GM19438 (cell line): ENCODE data around the gene EFEMP1.

Experiments
- ATAC-seq: cut with Tn5 transposase; IDR thresholded peaks from one replicate; pipeline ENCODE4 v1.9.1; 2021; ENCODE audit warnings: low read depth; ENCODE audit not compliant: unreplicated experiment

Gene EFEMP1, protein sequence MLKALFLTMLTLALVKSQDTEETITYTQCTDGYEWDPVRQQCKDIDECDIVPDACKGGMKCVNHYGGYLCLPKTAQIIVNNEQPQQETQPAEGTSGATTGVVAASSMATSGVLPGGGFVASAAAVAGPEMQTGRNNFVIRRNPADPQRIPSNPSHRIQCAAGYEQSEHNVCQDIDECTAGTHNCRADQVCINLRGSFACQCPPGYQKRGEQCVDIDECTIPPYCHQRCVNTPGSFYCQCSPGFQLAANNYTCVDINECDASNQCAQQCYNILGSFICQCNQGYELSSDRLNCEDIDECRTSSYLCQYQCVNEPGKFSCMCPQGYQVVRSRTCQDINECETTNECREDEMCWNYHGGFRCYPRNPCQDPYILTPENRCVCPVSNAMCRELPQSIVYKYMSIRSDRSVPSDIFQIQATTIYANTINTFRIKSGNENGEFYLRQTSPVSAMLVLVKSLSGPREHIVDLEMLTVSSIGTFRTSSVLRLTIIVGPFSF

DNA sequence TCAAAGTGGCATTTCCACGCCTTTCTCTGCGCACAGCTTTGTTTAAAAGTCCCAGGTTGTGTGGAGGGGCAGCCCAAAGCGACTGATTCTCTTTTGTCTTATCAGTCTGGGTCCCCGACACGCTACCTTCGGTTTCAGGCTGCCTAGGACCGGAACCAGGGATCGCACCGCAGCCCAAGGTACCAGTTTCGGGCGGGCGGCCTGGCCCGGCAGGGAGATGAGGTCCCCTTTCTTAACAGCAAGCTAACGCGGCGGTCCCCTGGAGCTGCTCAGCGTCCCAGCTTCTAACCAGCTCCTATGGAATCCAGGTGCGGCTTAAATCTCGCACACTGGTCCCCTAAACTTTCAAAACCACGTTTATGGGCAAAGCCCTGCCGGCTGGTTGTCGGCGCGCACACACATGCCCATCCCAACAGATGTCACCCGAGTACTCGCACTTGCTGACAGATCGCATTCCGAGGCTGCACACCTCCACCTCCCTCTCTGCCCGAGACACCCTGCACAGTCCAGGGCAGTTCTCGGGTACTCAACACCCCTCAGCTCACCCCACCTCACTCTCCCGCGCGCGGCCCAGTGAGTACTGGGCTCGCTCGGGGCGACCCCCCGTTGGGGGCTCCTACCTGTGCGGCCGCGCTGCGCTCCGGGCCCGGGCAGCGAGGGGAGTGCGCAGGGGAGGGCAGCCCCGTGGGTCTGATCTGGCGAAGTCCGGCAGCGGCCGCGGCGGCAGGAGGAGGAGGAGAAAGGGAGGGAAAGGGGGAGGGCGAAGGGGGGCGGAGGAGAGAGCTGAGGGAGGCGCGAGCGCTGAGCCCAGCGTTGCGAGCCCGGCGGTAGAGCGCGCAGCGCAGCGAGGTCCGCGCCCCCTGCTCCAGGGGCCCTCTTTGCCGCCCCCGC is at the start of gene EFEMP1:
EFEMP1 (minus strand) TSS at position 692 of the 891 bp plus-strand sequence. CDS start 1,342 bp downstream, outside the sequence.
- peak; percentile 51 for ATAC-seq

DNA sequence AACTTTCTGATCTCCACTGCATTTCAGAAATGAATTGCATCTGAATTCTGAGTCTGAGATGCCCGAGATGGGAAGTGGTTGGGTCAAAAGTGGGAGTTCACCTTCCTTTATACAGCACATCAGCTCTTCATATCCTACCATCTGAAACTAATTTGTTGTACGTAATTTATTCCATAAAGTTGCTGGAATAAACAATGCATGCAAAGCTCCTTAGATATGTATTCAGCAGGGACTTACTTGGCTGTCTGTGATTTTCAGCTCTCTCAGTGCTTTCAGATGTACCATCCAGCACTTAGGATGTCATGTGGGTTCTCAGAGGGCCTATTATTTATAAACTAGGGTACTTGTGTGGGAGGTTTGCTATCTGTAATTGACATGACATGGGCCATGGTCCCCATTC is 46.9 kb upstream of the EFEMP1 start:
- no peak for ATAC-seq

DNA sequence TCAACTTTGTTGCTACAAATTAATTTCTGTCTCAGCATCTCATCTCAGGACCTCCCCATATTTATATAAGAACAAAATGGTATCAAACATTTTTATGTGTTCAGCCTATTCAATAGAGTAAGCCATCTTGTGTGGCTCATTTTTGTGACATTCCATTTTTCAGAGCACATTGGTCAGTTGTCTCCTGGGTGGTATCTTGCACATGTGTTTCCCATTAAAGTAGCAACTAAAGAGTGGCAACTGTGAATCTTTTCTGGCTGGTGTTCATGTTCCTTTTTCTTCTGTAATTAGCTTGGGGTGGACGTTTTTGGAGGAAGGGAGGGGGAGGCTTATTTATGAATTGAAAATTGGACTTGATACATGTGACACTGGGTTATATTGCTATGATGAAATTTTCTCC is 45.4 kb upstream of the EFEMP1 start:
- ATAC-seq, result no peak

DNA sequence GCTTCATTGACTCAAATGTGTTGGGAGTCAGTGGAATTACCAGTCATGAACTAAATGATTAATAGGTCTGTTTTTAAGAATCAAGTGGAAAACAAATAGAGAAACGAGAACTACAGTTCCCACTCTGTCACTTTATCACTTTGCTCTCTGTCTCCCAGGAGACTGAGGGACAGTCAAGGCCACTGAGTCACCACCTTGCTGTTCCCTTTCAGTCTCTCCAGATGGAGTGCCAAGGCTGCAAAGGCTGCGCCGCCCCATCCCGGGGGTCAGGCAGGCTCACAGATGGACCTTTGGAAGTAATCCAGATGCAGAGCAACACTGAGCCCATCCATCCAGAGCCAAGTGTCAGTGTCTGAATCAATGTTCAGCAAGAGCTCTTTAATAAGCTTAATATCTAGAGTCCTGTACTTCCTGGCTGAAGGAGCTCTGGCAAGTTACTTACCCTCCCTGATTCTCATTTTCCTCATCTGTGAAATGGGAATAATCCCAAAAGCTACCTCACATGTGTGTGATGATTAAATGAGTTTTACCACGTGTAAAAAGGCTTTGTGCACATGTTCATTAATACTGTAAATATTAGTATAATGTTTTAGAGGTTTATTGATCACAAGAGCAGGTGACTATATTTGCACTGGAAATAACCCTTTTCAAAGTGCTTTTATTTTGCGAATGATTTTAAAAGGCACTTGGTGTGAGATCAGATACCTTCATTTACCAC is 43.0 kb upstream of the EFEMP1 start:
- no peak for ATAC-seq

DNA sequence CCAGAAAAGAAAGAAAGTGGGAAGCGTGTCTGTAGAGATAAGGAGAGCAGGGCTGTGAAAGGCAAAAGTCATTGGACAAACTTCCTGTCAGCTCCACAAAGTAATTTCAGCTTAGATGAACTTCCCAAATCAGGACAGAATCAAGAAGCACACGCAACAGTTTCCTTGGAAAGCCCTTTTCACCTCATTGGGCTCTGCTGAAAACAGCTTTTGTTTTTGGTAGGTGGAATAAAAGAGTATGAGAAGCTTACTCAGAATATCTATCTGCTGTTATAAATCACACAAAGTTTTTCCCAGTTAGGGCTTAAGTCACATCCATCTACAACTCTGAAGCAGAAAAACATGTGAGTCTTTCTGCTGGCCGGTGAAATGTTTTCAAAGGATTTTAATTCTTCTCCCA is 42.4 kb upstream of the EFEMP1 start:
- ATAC-seq, result no peak

DNA sequence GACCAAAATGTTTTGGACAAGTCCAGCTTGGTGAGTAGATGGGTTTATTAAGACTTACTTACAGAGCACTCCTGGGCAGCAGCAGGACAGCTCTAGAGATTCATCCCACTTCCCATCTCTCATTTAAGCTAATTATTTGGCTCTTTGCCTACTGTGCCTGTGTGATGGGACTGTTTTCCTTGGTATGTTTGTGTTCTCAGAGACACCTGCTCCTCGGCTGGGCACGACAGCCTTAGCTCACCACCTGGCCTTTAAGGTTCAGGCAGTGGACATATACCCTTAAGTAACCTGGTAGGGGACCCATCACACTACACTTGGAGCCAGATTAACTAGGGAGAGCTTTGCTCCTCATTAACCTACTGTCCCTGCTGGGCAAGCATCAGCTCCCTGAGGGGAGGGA is 41.7 kb upstream of the EFEMP1 start:
- no peak for ATAC-seq

DNA sequence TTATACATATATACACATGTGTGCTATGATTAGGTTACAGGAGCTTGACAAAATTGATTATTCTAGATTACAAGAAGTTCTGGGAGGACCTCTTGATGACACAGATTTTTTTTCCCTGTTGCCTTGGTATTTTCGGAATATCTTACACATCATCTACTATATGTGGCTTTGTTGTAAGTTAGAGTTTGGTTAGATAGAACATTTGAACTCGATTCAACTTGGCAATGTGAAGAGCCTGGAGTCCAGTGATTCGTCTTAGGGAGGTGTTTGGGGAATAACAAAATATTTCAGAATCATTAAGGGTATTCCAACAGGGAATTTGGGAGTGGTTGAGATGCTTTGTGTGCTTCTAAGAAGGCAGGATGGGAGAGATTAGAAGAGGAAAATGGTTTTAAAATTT is 39.3 kb upstream of the EFEMP1 start:
- no peak for ATAC-seq

DNA sequence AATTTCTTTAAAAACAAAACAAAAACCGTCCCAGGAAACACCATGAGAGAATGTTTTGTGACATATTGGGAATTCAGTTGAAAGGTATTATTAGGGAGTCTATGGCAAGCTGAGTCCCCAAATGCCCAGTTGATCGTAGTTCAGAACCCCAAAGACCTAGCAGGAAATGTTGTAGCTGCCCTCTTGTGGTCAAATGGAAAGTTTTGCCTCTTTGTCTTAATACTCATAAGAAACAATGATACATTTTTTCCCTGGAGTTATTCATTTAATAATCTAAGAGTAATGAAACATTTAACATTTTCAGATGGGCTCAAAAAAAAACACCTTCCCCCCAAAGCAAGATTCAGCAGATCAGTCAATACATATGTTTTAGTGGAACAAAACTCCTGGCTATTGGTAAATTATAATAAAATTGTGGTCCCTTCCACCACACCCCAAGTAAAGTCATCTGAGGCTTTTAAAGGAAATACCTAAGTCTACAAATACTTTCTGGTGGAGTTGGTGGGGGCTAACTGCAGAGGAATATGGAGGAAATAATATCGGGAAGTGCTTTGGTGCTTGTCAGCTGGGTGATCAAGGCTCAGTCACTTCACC is 37.8 kb upstream of the EFEMP1 start:
- no peak for ATAC-seq

DNA sequence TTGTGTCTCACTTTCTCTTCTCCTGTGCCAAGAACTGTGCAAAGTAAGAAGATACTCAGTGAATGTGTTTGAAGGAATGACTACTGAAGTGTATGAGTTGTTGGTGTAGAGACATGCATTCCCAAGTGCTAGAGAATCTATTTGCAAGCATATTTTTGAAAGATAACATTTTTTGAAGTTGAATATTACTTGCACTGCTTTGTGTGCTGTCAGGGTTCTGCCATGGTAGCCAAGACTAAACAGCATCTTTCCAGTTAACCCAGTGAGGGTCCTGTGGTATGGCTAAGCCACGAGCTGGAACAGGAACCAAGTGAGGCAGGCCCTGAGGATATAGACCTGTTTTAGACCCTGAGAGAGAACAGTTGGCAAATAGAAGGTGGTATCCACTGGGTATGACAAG is 35.2 kb upstream of the EFEMP1 start:
- no peak for ATAC-seq

DNA sequence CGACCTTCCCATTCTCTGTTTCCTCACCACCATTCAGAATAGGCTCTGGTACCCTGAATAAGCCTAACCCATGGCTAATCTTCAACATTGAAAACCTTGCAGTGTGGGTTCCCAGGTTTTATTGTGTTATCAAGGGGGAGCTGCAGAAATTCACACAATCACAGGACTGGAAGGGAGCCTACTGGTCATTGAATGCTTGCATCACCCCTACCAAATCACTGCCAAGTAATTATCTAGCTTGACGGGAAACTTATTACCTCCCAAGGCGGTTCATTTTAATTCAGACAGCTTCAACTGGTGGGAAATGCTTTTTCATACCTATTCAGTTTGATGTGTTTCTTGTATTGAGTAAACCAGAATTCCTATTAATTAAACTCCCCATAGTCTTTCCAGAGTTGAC is 33.6 kb upstream of the EFEMP1 start:
- ATAC-seq, result no peak

DNA sequence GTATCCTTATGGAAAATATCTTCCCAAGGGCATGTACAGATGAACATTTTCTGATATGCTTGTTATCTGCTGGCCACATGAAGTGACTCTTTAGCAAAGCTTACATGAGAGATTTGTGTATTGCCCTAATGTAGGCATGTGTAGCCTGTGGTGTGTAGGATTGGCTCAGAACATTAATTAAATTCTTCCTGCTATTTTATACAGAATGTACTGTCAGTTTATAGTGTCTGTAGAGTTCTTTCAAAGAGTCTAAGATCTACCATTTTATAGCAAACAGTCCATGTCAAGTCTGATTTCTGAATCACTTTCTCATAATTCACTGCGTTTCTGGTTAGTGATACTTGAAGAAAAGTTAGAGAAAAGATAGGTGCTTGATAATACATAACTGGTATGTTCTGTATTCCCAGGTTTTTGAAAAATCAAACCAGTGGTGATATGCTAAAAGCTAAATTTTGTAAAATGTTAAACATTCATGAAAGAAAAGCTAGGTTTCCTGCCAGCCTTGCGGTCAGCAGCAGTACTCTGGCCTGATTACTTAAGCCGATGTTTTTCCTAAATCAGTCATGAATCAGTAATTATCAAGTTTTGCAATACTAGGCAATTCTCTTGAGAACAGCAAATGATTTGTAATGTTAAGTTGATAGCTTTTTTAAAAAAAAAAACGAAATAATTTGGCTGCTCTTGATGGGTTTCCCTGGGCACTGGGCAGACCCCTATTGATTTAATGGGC is 30.9 kb upstream of the EFEMP1 start:
- ATAC-seq, result no peak

DNA sequence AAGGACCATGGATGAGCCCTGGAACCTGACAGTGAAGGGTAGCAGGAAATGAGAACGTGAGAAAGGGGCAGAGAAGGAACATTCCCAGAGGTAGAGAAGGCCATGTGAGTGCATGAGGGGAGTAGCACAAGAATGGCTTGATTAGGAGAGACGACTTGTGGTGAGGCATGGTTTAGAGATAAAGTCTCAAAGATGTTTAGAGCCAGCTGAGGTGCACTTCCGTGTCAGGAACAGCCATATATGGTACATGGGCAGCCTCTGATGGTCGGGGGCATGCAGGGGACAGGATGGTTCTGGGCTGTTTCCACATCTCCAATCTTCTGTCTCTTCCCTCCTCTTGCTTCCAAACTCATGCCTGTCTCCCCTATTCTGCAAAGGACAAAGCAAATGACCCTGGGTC is 28.8 kb upstream of the EFEMP1 start:
- ATAC-seq, result no peak

DNA sequence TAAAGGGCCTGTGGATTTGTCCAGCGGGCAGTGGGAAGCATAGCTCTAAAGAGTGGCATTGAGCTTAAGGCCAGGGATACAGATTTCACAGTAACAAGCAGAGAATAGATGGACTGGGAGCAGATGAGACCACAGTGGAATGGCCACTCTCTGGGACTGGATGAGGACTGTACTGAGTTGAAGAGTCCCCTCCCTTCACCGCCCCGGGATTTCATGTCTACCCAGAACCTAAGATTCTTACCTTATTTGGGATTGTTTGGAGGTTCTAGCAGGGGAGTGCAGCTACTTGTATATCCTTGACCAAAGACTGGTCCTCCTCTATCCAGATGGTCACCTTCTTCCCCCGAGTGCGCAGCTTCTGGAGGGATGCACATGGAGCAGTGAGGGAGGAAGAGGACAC is 28.0 kb upstream of the EFEMP1 start:
- ATAC-seq, result no peak

DNA sequence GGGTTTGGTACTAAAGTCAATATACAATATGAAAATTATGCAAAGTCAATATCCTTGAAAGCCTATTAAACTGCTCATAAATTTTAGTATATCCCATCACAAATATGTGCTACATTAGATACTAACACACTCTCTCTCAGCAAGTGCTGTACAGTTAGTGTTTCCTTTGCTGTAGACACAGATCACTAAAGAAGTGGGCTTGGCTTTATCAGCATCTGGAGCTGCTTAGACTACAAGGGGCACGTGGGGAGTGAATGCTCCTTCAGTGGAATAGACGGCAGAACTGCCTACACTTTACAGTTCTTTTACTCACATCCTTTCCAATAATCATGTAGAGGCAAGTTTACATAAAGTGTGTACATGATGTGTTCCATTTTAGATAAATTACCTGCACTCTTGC is 26.0 kb upstream of the EFEMP1 start:
- ATAC-seq, result no peak

DNA sequence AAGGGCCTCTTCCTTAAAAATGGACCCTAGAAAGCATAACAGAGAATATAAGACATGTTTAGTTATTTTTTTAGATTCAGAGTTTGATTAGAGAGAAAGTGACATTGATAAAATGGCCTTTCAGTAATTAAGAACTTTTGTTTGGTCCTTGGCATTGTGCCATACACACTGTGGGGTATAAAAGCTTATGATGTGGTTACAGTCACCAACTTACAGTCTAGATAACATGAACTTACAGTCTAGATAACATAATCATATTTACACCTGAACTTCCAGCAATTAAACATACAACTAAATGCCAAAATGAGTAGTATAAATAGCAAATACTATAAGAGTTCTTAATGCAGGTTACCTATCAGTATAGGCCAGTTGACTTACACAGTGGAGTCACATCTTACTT is 25.6 kb upstream of the EFEMP1 start:
- ATAC-seq, result no peak

DNA sequence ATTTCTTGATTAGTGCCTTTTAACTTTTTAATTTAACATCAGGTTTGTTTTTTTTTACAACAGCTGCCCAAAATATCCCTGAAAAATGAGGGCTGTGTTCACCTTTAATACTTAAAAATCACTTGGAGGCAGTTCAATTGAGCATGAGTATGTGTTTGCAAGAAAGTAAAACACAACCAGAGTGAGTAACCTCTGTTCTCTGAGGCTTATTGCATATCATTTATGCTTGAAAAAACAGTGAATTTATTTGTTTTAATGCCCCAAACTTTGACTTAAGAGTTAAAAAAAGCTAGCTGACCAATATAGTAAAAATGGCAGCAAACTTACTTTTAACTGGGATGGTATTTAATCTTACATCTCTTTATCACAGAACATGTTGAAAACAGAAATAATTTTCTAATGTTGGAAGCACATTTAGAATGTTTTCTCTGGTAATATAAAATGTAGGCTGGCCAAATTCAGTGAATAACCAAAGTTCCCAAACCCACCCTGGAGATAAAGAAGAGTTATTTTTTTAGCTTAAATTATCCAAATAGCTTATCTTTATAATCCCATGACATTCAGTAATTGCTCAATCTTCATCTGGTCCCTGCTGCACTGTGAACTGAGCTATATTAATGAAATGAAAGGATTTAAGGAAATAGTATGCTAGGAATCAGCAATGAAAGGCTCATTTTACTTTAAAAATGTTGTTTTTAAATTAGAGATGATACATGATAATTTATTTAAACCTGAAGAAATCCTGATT is 24.8 kb upstream of the EFEMP1 start:
- no peak for ATAC-seq

DNA sequence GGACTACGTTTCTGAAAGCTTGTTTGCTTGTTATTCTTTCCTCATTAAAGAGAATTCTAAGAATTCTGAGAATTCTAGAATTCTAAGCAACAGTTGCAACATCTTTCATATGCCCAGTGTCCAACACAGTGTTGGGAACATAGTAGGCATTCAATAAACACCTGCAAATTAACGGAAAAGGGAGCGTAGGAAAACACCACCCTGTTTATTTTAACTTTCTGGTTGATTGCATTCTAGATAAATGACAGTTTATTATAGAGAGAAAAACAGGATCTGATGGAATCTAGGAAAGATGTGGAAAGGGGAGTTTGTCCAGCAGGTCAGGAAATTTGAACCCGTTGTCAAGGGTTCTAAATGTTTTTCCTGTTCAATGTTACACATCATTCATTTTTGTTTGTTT is 24.2 kb upstream of the EFEMP1 start:
- no peak for ATAC-seq

DNA sequence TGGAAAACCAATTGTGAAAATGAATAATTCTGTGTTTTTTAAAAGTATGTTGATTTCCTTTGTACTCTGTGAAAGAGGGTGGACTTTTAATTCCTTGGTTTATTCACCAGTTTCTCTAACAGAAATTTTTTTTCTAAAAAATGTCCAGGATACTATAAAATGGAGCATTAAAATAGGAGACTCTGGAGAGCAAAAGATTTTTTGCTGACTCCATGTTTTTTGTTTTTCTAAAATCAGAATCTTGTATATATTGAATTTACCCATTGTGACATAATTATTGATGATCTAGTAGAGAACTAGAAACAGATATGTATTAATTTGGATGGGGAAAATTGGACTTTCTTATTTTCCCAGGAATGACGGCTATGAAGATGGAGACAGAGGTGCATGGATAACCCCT is 23.2 kb upstream of the EFEMP1 start:
- ATAC-seq, result no peak

DNA sequence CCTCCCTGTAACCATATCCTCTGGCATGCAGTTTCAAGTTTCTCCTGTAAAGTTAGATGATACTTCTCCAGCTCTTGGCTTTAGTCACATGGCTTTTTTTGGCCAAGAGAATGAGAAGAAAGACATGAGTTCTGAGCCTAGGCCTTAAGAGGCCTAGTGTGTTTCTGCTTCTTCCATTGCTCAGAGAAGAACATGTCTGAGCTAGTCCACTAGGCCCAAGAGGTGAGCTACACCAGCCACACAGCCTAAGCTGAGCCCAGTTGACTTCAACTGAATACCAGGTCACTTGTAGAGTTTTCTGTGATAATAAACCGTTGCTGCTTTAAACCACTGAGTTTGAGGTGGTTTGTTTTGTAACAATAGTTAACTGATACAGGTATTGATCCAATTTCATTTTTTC is 19.9 kb upstream of the EFEMP1 start:
- no peak for ATAC-seq
